Large intestine (tissue), 3 donors: ENCODE measurements around the gene PLXDC2. TPM values are rescaled to one million over a fixed set of nuclear protein-coding genes. Genes with fewer than 3 reads are reported as not detected.

Source experiments
- DNase-seq, 2 donors: peaks; one replicate each; pipeline versions ENCODE4 v3.0.0 to v3.0.0-alpha.2; 2013
- H3K27ac ChIP-seq: one replicate; pipeline ENCODE4 v1.5.1; 2013; ENCODE audit warnings: low read length
- H3K27me3 ChIP-seq: 2 replicates; pipeline ENCODE4 v1.6.1; 2013; ENCODE audit warnings: low read length; ENCODE audit not compliant: control insufficient read depth, insufficient read depth
- H3K36me3 ChIP-seq: 2 replicates; pipeline ENCODE4 v1.6.1; 2013; ENCODE audit warnings: low read length; ENCODE audit not compliant: control insufficient read depth, insufficient read depth
- H3K4me1 ChIP-seq: one replicate; pipeline ENCODE4 v1.6.1; 2013; ENCODE audit warnings: low read length; ENCODE audit not compliant: control insufficient read depth, insufficient read depth
- H3K4me3 ChIP-seq: one replicate; pipeline ENCODE4 v1.5.1; 2013; ENCODE audit warnings: low read length
- H3K9me3 ChIP-seq: one replicate; pipeline ENCODE4 v1.6.1; 2013; ENCODE audit warnings: mild to moderate bottlenecking, low read depth, low read length, moderate library complexity; ENCODE audit not compliant: control insufficient read depth
- WGBS: methylation state at CpG from one replicate; pipeline ENCODE4 v1.1.5; 2013; ENCODE audit warnings: low lambda C conversion rate; ENCODE audit not compliant: insufficient coverage; 5-methylcytosine and 5-hydroxymethylcytosine counted together
- polyA plus RNA-seq: library from polyadenylated mRNA; unstranded; fragments of 120-200 nt; gene quantifications from one replicate; pipeline ENCODE4 v1.2.1, GENCODE V29; 2013

The PLXDC2 gene
- polyA plus RNA-seq, 1 donor = 19.0 TPM

DNA sequence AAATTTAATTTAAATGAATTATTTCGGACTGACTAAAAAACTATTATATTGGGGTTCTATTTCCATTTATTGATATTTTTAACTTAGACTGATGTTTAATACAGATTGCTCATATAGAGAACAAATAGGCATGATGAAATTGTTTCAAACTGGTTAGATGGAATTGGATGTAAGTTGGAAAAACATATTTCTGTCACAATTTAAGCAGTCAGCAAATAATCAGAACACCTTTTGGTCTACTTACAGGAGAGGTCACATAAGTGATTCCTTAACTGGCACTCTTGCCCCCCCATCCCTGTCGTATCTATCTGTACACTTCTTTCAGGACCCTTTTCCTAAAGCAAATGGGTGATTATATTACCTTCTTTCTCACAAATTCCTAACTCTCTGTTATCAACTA, 138.4 kb downstream of the PLXDC2 start:
- H3K4me1 ChIP-seq = peaks cover 4% of the 10 kb centered on the region
- no peaks in the 10 kb centered on the region for H3K27me3 ChIP-seq
- H3K27ac ChIP-seq = no peak overlapping the region
- 94% methylated on average over 2 of the region's 2 CpGs for WGBS
- H3K4me3 ChIP-seq = no peak overlapping the region
- H3K9me3 ChIP-seq = no peaks in the 10 kb centered on the region
- H3K36me3 ChIP-seq = no peaks in the 10 kb centered on the region
- no peak for DNase-seq

DNA sequence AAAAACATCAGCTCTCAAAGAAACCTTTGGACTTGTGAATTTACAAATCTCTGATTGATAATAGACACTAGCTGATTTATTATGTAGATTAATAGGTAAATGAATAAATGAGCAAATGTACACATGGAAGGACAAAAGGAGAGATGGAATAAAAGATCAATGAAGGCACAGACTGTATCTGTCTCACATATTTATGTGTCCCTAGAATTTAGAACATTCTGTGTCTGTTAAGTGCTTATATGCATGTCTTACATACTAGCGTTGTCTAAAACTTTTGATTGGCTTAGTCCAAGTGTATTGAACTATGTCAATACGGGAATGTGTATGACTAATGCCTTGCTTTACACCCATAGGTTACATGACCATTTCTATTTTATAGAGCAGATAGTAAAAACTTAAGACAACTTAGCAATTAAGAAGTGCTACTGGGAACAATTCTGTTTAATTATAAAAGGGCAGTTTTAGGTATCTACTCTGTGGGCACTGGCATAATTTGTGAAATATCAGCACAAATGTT, 140.3 kb downstream of the PLXDC2 start:
- no CpG with 5 or more reads among the region's 2 CpGs for WGBS
- no peaks in the 10 kb centered on the region for H3K9me3 ChIP-seq
- H3K4me3 ChIP-seq = no peak overlapping the region
- no peaks in the 10 kb centered on the region for H3K27me3 ChIP-seq
- no peak overlapping the region for H3K27ac ChIP-seq
- H3K36me3 ChIP-seq = no peaks in the 10 kb centered on the region
- peaks cover 4% of the 10 kb centered on the region for H3K4me1 ChIP-seq
- peak in 1 of 2 donors; percentile 53 for DNase-seq

- Histone ChIP-seq H3K9me3 (no peaks in the 10 kb centered on the region), H3K27ac (peak overlapping the region; percentile 52), H3K4me1 (peaks cover 4% of the 10 kb centered on the region), H3K4me3 (no peak overlapping the region), H3K27me3 (no peaks in the 10 kb centered on the region), H3K36me3 (no peaks in the 10 kb centered on the region)
- peak in 1 of 2 donors; percentile 56 for DNase-seq
Observed at GRCh38 chr10:19958787-19959186, 142.6 kb downstream of the PLXDC2 start.

DNA sequence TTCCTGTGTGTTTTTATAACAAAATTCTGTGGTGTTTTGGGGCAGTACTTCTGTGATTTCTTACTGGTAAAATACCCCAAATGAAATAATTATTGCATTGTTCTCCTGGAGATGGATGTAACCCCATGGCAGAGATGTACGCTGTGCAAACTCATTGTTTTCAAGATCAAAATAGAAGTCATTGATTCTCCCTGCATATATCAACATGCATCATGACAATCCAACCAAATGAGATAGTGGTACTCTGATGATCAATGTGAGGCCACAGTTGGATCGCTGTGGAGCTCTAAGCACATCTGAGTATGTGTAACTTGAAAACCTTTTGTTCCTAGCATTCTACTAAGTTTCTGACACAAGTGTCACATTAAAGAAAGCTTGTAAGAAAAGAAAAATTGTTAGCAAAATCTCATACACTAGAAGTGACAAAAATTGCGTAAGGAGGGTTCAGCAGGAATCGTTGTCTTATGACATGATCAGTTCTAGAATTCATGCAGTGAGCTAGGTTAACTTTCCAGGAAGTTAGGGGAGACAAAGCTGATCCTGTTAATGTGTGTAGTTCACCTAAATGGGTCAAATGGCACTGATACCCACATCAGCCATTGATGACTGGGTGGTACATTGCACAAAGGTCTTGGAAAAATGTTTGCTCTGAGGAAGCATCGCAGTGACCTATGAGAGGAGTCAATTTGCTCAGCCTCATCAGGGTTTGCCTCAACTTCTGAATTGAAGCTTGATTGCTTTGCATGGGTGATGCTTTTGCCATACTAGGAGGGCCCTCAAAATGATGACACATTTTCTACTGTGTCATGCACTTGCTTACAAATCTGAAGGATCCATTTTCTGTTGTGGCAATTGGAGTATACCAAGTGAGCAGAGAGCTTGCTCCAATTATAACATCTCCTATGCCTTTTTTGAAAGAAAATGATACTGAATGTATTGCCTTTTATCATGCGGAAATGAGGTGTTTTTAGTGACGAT, 145.1 kb downstream of the PLXDC2 start:
- Histone ChIP-seq H3K4me3 (no peak overlapping the region), H3K9me3 (no peaks in the 10 kb centered on the region), H3K27ac (no peak overlapping the region), H3K27me3 (no peaks in the 10 kb centered on the region), H3K4me1 (peaks cover 4% of the 10 kb centered on the region), H3K36me3 (no peaks in the 10 kb centered on the region)
- DNase-seq = no peak
- 100% methylated on average over 2 of the region's 7 CpGs for WGBS

DNA sequence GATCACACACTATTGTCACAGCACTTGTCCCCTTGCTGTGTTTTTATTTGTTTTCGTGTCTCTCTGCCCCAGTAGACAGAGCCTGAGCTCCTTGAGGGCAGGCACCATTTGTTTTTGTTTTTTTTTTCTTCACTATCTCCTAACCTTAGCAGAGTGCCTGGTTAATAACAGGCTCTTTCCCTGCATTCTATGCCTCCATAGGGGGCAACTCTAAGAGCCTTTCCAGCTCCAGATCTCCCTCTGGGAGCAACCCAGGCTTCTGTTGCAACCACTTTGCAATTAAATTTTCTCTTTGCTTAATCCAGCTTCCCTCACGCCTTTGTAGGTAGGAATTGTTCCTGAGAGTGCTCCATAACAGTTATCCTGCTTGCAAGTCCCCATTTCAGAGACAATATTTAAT, 148.4 kb downstream of the PLXDC2 start:
- Histone ChIP-seq H3K36me3 (no peaks in the 10 kb centered on the region), H3K4me3 (no peak overlapping the region), H3K27me3 (no peaks in the 10 kb centered on the region), H3K27ac (no peak overlapping the region), H3K9me3 (no peaks in the 10 kb centered on the region), H3K4me1 (no peaks in the 10 kb centered on the region)
- DNase-seq = no peak
- 100% methylated on average over 1 of the region's 2 CpGs for WGBS

GRCh38 chr10:19966751-19967150, 150.5 kb downstream of the PLXDC2 start:
- Histone ChIP-seq H3K4me1 (no peaks in the 10 kb centered on the region), H3K27ac (no peak overlapping the region), H3K27me3 (no peaks in the 10 kb centered on the region), H3K4me3 (no peak overlapping the region), H3K36me3 (no peaks in the 10 kb centered on the region), H3K9me3 (no peaks in the 10 kb centered on the region)
- no peak for DNase-seq
- WGBS = no CpG with 5 or more reads among the region's 7 CpGs

DNA sequence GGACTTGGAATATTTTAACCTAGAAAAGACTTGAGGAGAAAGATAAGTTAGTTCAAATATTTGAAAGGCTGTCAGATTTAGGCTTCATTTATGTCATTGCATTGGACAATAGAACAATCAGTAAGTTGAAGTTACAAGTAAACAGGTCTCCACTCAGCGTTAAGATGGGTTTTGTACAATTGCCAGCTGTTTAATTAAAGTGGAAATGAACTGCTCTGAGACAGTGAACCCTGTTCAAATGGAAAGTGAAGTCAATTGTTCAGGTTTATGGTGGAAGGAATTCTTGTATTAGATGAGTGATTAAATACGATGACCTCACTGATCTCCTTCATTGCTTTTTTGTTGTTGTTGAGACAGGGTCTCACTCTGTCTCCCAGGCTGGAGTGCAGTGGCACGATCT, 151.7 kb downstream of the PLXDC2 start:
- Histone ChIP-seq H3K36me3 (no peaks in the 10 kb centered on the region), H3K27ac (no peak overlapping the region), H3K4me1 (no peaks in the 10 kb centered on the region), H3K27me3 (no peaks in the 10 kb centered on the region), H3K9me3 (no peaks in the 10 kb centered on the region), H3K4me3 (no peak overlapping the region)
- WGBS = 100% methylated on average over 1 of the region's 3 CpGs
- DNase-seq = no peak

DNA sequence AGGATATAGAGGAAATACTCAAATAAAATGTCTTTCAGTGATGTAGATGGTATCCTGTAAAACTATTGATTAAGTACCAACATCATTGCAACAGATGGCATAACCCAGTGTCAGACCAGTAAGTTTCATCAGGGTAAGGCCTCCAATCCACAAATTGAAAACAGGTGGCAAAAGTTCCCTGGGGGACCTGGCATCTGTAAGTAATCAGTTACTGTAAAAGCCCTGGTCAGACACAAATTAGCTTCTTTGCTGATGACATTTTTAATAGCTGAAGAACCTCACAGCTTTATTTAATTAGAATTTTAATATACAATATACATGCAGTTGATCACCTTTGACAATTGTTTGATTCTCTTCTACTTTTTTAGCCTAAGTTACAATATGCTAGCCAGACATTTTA, 152.5 kb downstream of the PLXDC2 start:
- DNase-seq = no peak
- Histone ChIP-seq H3K27ac (no peak overlapping the region), H3K9me3 (no peaks in the 10 kb centered on the region), H3K36me3 (no peaks in the 10 kb centered on the region), H3K4me1 (no peaks in the 10 kb centered on the region), H3K4me3 (no peak overlapping the region), H3K27me3 (no peaks in the 10 kb centered on the region)

DNA sequence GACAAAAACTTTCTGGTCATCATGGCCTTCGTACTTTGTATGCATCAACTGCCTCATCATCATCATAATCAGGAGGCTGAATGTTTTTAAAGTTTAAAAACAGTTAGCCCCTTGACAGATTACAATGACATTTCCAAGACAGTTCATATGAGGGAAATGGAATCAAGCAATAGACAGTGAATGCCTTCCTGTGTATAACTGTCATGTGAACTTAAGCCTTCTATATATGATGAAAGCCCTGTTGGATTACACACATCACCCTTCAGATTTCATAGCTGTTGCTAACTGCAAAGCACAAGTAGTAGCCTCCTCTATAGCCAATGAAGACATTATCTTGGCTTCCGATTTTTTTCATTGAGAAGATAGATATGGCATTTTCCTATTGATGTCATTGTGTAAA, 154.0 kb downstream of the PLXDC2 start:
- Histone ChIP-seq H3K27ac (no peak overlapping the region), H3K4me1 (no peaks in the 10 kb centered on the region), H3K9me3 (no peaks in the 10 kb centered on the region), H3K36me3 (no peaks in the 10 kb centered on the region), H3K4me3 (no peak overlapping the region), H3K27me3 (no peaks in the 10 kb centered on the region)
- 80% methylated on average over 1 of the region's 2 CpGs for WGBS
- no peak for DNase-seq

GRCh38 chr10:19970717-19971116, 154.5 kb downstream of the PLXDC2 start:
- Histone ChIP-seq H3K4me3 (no peak overlapping the region), H3K4me1 (no peaks in the 10 kb centered on the region), H3K27ac (no peak overlapping the region), H3K27me3 (no peaks in the 10 kb centered on the region), H3K36me3 (no peaks in the 10 kb centered on the region), H3K9me3 (no peaks in the 10 kb centered on the region)
- no peak for DNase-seq
- no CpG with 5 or more reads among the region's 4 CpGs for WGBS
